Breast epithelium (tissue), 4 donors: ENCODE data around the gene BABAM2. TPM values are rescaled to one million over a fixed set of nuclear protein-coding genes. Genes with fewer than 3 reads are reported as not detected.

Experiments used
- DNase-seq, 2 donors: peaks; one replicate each; pipeline ENCODE4 v3.0.0-alpha.2; 2019; ENCODE audit warnings: low spot score in 2 of 2
- H3K27ac ChIP-seq, 2 donors: fragments of 200-600 bp; sonication (generic) in 1 of 2; one replicate each; pipeline ENCODE4 v1.5.1; 2016 to 2019; ENCODE audit warnings: mild to moderate bottlenecking in 1 of 2
- H3K27me3 ChIP-seq, 2 donors: fragments of 200-600 bp; sonication (generic) in 1 of 2; one replicate each; pipeline versions ENCODE4 v1.5.1 to v1.6.0; 2017 to 2019; ENCODE audit warnings: control low read depth in 1 of 2, mild to moderate bottlenecking in 1 of 2
- H3K36me3 ChIP-seq: fragments of 200-600 bp; one replicate; pipeline ENCODE4 v1.5.1; 2019
- H3K4me1 ChIP-seq, 2 donors: fragments of 200-600 bp; sonication (generic); one replicate each; pipeline ENCODE4 v1.5.1; 2016 to 2019; ENCODE audit warnings: control low read depth in 1 of 2
- H3K4me3 ChIP-seq, 3 donors: fragments of 200-600 bp; sonication (generic); 1 replicate in 2 of 3; 2 replicates in 1 of 3; pipeline ENCODE4 v1.5.1; 2016 to 2019; ENCODE audit warnings: mild to moderate bottlenecking in 3 of 3, moderate library complexity in 2 of 3
- H3K9me3 ChIP-seq, 2 donors: fragments of 200-600 bp; sonication (generic) in 1 of 2; one replicate each; pipeline ENCODE4 v1.5.1; 2016 to 2019; ENCODE audit warnings: control low read depth in 1 of 2
- POLR2A ChIP-seq: fragments of 450-650 bp; IDR thresholded peaks from one replicate; pipeline ENCODE4 v1.6.1; 2016; ENCODE audit warnings: antibody characterized with exemption, mild to moderate bottlenecking, moderate library complexity
- POLR2AphosphoS5 ChIP-seq, 3 donors: sonication (generic); formaldehyde crosslinking; IDR thresholded peaks; one replicate each; pipeline ENCODE4 v1.6.1; 2017; ENCODE audit warnings: antibody characterized with exemption in 3 of 3
- intact Hi-C: fragments of 100-400 bp; cut with DNase I; formaldehyde crosslinking; loops from one replicate; pipeline ENCODE4 v1.15.1; 2023; ENCODE audit warnings: low total_unique reads
- total RNA-seq, 3 donors: library from RNA; depleted of rRNA; stranded (reverse); fragments of >200 nt; gene quantifications; one replicate each; pipeline ENCODE4 v1.1.0, GENCODE V29; 2016
- TF ChIP-seq, protein P1 (sequence below), 3 donors: fragments of 450-650 bp; IDR thresholded peaks; one replicate each; pipeline ENCODE4 v1.5.1; 2016 to 2017; ENCODE audit warnings: antibody characterized with exemption in 3 of 3, mild to moderate bottlenecking in 3 of 3, moderate library complexity in 3 of 3

BABAM2 gene
- total RNA-seq, 3 donors from 2014 or later = 34.7 to 46.2 (median 37.4) TPM

DNA sequence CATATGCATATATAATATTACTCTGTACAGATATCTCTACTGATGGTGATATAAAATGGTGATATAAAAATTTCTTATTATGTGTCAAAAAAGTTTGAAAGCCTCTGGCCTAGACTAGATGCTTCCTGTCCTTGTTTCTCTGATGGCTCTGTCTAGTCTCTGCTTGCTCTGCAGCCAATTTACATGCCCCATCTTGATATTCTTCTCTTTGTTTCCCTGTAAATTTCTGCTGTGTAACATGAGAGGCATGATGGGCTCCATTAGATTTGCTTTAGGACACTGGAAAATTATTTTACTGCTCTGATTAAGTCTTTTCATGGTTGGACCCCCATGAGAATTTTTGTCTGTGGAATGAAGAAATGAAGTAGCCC, 24.3 kb downstream of the BABAM2 start:
- H3K4me1 ChIP-seq = peaks cover 3 to 5% of the 10 kb centered on the region in 2 donors
- H3K27ac ChIP-seq = peak overlapping the region; percentile 1 to 74
- no peaks in the 10 kb centered on the region for H3K27me3 ChIP-seq
- no peaks in the 10 kb centered on the region for H3K36me3 ChIP-seq
- H3K4me3 ChIP-seq = no peak overlapping the region
- TF ChIP-seq POLR2AphosphoS5 (IDR thresholded peaks at IDR 0.05) (no peak), POLR2A (no peak)
- TF ChIP-seq, protein P1, sequence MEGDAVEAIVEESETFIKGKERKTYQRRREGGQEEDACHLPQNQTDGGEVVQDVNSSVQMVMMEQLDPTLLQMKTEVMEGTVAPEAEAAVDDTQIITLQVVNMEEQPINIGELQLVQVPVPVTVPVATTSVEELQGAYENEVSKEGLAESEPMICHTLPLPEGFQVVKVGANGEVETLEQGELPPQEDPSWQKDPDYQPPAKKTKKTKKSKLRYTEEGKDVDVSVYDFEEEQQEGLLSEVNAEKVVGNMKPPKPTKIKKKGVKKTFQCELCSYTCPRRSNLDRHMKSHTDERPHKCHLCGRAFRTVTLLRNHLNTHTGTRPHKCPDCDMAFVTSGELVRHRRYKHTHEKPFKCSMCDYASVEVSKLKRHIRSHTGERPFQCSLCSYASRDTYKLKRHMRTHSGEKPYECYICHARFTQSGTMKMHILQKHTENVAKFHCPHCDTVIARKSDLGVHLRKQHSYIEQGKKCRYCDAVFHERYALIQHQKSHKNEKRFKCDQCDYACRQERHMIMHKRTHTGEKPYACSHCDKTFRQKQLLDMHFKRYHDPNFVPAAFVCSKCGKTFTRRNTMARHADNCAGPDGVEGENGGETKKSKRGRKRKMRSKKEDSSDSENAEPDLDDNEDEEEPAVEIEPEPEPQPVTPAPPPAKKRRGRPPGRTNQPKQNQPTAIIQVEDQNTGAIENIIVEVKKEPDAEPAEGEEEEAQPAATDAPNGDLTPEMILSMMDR (IDR thresholded peaks at IDR 0.05) = no peak
- H3K9me3 ChIP-seq = no peaks in the 10 kb centered on the region
- intact Hi-C loops = no loop called here
- no peak for DNase-seq

DNA sequence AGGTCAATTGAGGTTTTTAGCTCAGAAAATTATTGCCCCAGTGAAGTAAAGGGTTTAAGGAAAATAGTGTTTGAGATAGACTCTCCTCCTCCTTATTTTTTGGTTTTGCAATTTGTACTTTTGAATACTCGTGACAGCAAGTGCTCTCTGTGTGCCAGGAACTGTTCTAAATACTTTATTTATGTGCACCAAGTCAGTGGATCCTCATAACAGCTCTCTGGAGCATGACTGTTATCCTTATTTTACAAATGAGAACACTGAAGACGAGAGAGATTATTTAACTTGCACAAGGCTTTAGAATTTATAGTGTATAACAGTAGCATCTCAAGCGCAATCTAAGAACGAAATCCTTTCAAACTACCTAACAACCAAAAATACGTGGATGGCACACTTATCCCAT, 24.7 kb downstream of the BABAM2 start:
- Histone ChIP-seq H3K4me3 (no peak overlapping the region), H3K9me3 (no peaks in the 10 kb centered on the region), H3K27me3 (no peaks in the 10 kb centered on the region), H3K4me1 (peaks cover 3 to 5% of the 10 kb centered on the region in 2 donors), H3K36me3 (no peaks in the 10 kb centered on the region), H3K27ac (peak overlapping the region; percentile 60 to 74)
- DNase-seq = no peak
- intact Hi-C loops = no loop called here
- TF ChIP-seq POLR2AphosphoS5 (IDR thresholded peaks at IDR 0.05) = no peak
- TF ChIP-seq, protein P1 (IDR thresholded peaks at IDR 0.05) = no peak

DNA sequence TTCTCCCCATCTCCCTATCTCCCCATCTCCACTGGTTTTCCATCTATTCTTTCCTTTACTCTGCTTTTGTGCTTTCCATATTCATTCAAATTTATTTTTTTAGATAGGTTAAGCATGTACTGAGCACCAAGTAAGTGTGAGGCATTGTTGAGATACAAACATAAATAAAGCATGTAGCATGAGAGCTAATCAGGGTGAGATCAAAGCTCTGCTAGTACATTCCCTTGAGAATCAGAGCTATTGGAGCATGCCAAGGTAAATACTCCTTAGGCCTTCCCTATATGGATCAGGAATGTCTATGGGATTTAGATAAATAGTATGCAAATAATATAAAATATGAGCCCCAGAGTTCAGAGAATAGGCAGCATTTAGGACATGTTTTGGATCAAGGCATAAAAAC, 25.3 kb downstream of the BABAM2 start:
- Histone ChIP-seq H3K4me3 (no peak overlapping the region), H3K27ac (peak overlapping the region; percentile 60 to 76), H3K4me1 (peaks cover 3 to 5% of the 10 kb centered on the region in 2 donors), H3K27me3 (no peaks in the 10 kb centered on the region), H3K9me3 (no peaks in the 10 kb centered on the region), H3K36me3 (no peaks in the 10 kb centered on the region)
- TF ChIP-seq POLR2AphosphoS5 (IDR thresholded peaks at IDR 0.05) = no peak
- TF ChIP-seq, protein P1 (IDR thresholded peaks at IDR 0.05) = no peak
- TF ChIP-seq POLR2A = no peak
- DNase-seq = no peak
- intact Hi-C loops = no loop called here

DNA sequence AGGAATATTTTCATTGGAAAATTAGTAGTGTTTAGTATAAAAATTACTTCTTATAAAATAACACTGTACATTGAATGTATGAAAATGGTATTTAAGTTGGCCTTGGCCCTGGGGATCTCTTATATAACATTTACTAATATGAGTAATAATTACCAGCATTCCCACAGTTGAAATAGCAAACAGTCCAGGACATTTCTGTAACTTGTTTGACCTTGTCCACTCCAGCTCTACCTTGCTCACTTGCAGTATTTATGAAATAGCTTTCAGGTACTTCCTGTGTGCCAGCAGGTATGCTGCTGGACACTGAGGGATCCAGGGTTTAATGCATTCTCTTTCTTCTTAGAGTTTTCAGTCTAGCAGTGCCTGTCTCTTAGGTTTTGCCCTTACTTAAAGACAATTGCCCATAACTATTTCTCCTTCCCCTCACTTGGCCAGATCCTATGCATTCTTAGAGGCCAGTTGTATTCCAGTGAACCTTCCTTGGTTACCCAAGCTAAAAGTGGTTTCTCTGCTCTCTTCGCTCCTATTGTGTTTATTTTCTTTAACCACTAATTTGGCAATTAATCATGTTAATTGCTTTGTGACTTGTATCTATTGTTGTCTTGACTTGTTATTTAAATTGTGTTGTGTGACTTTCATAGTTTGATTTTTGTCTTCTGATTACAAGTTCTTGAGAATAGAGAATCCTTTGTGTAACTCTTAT, 25.9 kb downstream of the BABAM2 start:
- H3K36me3 ChIP-seq = no peaks in the 10 kb centered on the region
- intact Hi-C loops = no loop called here
- no peak for DNase-seq
- H3K4me1 ChIP-seq = peaks cover 3 to 5% of the 10 kb centered on the region in 2 donors
- H3K4me3 ChIP-seq = no peak overlapping the region
- no peaks in the 10 kb centered on the region for H3K9me3 ChIP-seq
- H3K27ac ChIP-seq = peak overlapping the region; percentile 60 to 76
- no peaks in the 10 kb centered on the region for H3K27me3 ChIP-seq
- no peak for TF ChIP-seq POLR2AphosphoS5 (IDR thresholded peaks at IDR 0.05)

DNA sequence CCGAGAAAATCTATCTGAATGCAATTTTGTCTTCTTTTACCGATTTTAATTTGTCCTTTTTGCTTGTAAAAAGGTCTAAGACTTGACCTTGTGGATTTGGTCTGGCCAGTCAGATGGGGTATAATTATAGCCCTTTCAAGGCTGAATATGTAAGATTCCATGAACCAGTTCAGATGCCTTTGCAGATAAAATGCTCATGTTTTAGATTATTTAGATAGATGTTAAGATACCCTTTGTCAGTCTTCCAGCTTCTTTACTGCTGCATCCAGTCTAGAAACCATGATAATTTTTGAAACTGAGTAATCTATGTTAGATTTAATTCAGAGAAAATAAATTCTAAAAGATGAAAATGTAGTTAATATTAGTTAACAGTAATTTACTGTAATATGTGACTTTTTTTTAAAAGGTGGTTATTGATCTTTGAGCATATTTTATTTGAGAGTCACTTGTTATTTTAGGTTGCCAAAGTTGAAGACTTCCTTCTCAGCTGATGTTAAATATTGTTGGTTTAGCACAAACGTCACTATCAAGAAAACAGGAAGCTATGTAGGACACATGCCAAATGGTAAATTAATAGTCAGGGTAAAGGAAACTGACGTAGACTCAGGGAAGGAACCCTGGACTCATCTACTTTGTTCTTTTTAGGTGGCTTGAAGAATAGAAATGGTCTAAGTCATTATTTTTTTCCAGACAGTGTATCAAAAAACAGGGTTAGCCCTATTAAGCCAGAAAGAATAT, 29.8 kb downstream of the BABAM2 start:
- H3K36me3 ChIP-seq = no peaks in the 10 kb centered on the region
- no peak for DNase-seq
- H3K9me3 ChIP-seq = no peaks in the 10 kb centered on the region
- intact Hi-C loops = no loop called here
- peaks cover 0 to 3% of the 10 kb centered on the region in 2 donors for H3K4me1 ChIP-seq
- TF ChIP-seq, protein P1 (IDR thresholded peaks at IDR 0.05) = no peak
- no peaks in the 10 kb centered on the region for H3K27me3 ChIP-seq
- H3K27ac ChIP-seq = peak overlapping the region; percentile 12 to 41
- H3K4me3 ChIP-seq = no peak overlapping the region
